Left lung (tissue), 10 donors: ENCODE results near the gene PML. TPM values are rescaled to one million over a fixed set of nuclear protein-coding genes. Genes with fewer than 3 reads are reported as not detected.

Experiments
- ATAC-seq: fragments of 200-7000 bp; cut with Tn5 transposase; one replicate; pipeline ENCODE4 v1.9.1; 2020; ENCODE audit warnings: moderate library complexity
- DNase-seq, 4 donors: peaks; one replicate each; pipeline ENCODE4 v3.0.0-alpha.2; 2013 to 2020
- H3K27ac ChIP-seq, 2 donors: fragments of 200-600 bp; sonication (generic) in 1 of 2; one replicate each; pipeline versions ENCODE4 v1.5.0 to v1.8.0; 2020 to 2021
- H3K27me3 ChIP-seq, 2 donors: fragments of 200-600 bp; sonication (generic) in 1 of 2; one replicate each; pipeline versions ENCODE4 v1.5.0 to v1.8.0; 2020 to 2021
- H3K36me3 ChIP-seq, 2 donors: fragments of 200-600 bp; sonication (generic) in 1 of 2; one replicate each; pipeline versions ENCODE4 v1.5.0 to v1.8.0; 2020 to 2021
- H3K4me1 ChIP-seq, 2 donors: fragments of 200-600 bp; one replicate each; pipeline ENCODE4 v1.8.0; 2021
- H3K4me3 ChIP-seq, 2 donors: fragments of 200-600 bp; sonication (generic) in 1 of 2; one replicate each; pipeline versions ENCODE4 v1.5.0 to v1.8.0; 2020 to 2021; ENCODE audit warnings: mild to moderate bottlenecking in 1 of 2
- H3K9me3 ChIP-seq, 2 donors: fragments of 200-600 bp; sonication (generic) in 1 of 2; one replicate each; pipeline versions ENCODE4 v1.5.0 to v1.8.0; 2020 to 2021
- CTCF ChIP-seq, 2 donors: fragments of 200-600 bp; sonication (generic) in 1 of 2; IDR thresholded peaks; one replicate each; pipeline versions ENCODE4 v1.5.0 to v1.8.0; 2021; ENCODE audit warnings: antibody characterized with exemption in 2 of 2
- intact Hi-C, 2 donors: fragments of 100-400 bp; cut with DNase I; formaldehyde crosslinking; loops; one replicate each; pipeline versions ENCODE4 v1.11.2 to v1.14.2; 2022
- polyA plus RNA-seq, 6 donors: library from polyadenylated mRNA; unstranded; fragments of 120-200 nt; gene quantifications; one replicate each; pipeline ENCODE4 v1.2.1, GENCODE V29; 2013; ENCODE audit not compliant: insufficient read length in 6 of 6
- total RNA-seq, 2 donors: library from RNA; stranded (reverse); fragmentation: NEBNext Ultra II Directional; extraction: Animal tissue kit (Norgen Biotek cat#: 25700); gene quantifications; one replicate each; pipeline ENCODE4 v1.2.1, GENCODE V29; 2021
- donor health status: DM: no; HTN: yes; CAD: no.
- donor health status: DM: no; HTN: no; CAD: no.

PML gene
- total and polyA plus RNA-seq, 8 donors: 41.8 to 75.2 (median 48.9) TPM

- Histone ChIP-seq H3K27me3 (no peaks in the 10 kb centered on the region), H3K36me3 (peaks cover 0 to 4% of the 10 kb centered on the region in 2 donors), H3K9me3 (no peaks in the 10 kb centered on the region), H3K4me3 (no peak overlapping the region), H3K27ac (peak overlapping the region in 1 of 2 donors; percentile 89), H3K4me1 (peaks cover 50 to 98% of the 10 kb centered on the region in 2 donors)
- TF ChIP-seq CTCF (IDR thresholded peaks at IDR 0.05): no peak
- intact Hi-C loops: no loop called here
- ATAC-seq (no peak), DNase-seq (no peak)
Observed at GRCh38 chr15:73987681-73988444, 6.7 kb upstream of the PML start.

- Histone ChIP-seq H3K9me3 (no peaks in the 10 kb centered on the region), H3K4me3 (no peak overlapping the region), H3K36me3 (peaks cover 0 to 4% of the 10 kb centered on the region in 2 donors), H3K4me1 (peaks cover 44 to 98% of the 10 kb centered on the region in 2 donors), H3K27me3 (no peaks in the 10 kb centered on the region), H3K27ac (peak overlapping the region; percentile 86 to 89)
- ATAC-seq: no peak
- TF ChIP-seq CTCF (IDR thresholded peaks at IDR 0.05): no peak
- no peak for DNase-seq
- intact Hi-C loops: no loop called here
Observed at GRCh38 chr15:73988445-73988969, 6.0 kb upstream of the PML start.

GRCh38 chr15:73989001-73989798 lies 5.3 kb upstream of the PML start:
- intact Hi-C loops: no loop called here
- peaks cover 37 to 98% of the 10 kb centered on the region in 2 donors for H3K4me1 ChIP-seq
- peak; percentile 19 for ATAC-seq
- peak overlapping the region; percentile 86 to 89 for H3K27ac ChIP-seq
- peaks cover 0 to 4% of the 10 kb centered on the region in 2 donors for H3K36me3 ChIP-seq
- TF ChIP-seq CTCF (IDR thresholded peaks at IDR 0.05): no peak
- no peak for DNase-seq
- H3K27me3 ChIP-seq: no peaks in the 10 kb centered on the region
- no peak overlapping the region for H3K4me3 ChIP-seq
- H3K9me3 ChIP-seq: no peaks in the 10 kb centered on the region

- TF ChIP-seq CTCF (IDR thresholded peaks at IDR 0.05): no peak
- Histone ChIP-seq H3K36me3 (no peaks in the 10 kb centered on the region), H3K4me1 (peaks cover 28 to 86% of the 10 kb centered on the region in 2 donors), H3K9me3 (no peaks in the 10 kb centered on the region), H3K4me3 (no peak overlapping the region), H3K27ac (peak overlapping the region; percentile 86 to 89), H3K27me3 (no peaks in the 10 kb centered on the region)
- intact Hi-C loops: no loop called here
- ATAC-seq: no peak
- DNase-seq: no peak
Observed at GRCh38 chr15:73990250-73991005, 4.1 kb upstream of the PML start.
